ENCODE results near the gene PITRM1.
"Not testable (repeated sequence)": the region's sequence is repeated elsewhere in the genome, so short reads cannot be mapped to it uniquely, and the experiment has no call there.

PITRM1 gene

GRCh38 chr10:3198900-3199299, 26.3 kb upstream of the PITRM1 start:
- no peak for DNase-seq

- peak; percentile 3 for DNase-seq
Observed at GRCh38 chr10:3197348-3198003, 24.9 kb upstream of the PITRM1 start.

GRCh38 chr10:3196958-3197347, 24.4 kb upstream of the PITRM1 start:
- DNase-seq: no peak

- DNase-seq: no peak
Observed at GRCh38 chr10:3196482-3196881, 23.9 kb upstream of the PITRM1 start.

GRCh38 chr10:3195726-3196125, 23.1 kb upstream of the PITRM1 start:
- no peak for DNase-seq

- no peak for DNase-seq
Observed at GRCh38 chr10:3195286-3195685, 22.7 kb upstream of the PITRM1 start.

GRCh38 chr10:3194871-3195270, 22.3 kb upstream of the PITRM1 start:
- no peak for DNase-seq

GRCh38 chr10:3193751-3194150, 21.2 kb upstream of the PITRM1 start:
- no peak for DNase-seq

GRCh38 chr10:3192856-3193635, 20.5 kb upstream of the PITRM1 start:
- peak; percentile 45 for DNase-seq

- DNase-seq: no peak
Observed at GRCh38 chr10:3190817-3191216, 18.2 kb upstream of the PITRM1 start.

GRCh38 chr10:3187229-3187628, 14.6 kb upstream of the PITRM1 start:
- not testable (repeated sequence) for DNase-seq

GRCh38 chr10:3186368-3186767, 13.8 kb upstream of the PITRM1 start:
- no peak for DNase-seq

- DNase-seq: no peak
Observed at GRCh38 chr10:3185386-3185785, 12.8 kb upstream of the PITRM1 start.

GRCh38 chr10:3180355-3181025, 7.9 kb upstream of the PITRM1 start:
- no peak for DNase-seq

- no peak for DNase-seq
Observed at GRCh38 chr10:3179174-3179573, 6.6 kb upstream of the PITRM1 start.

GRCh38 chr10:3178042-3178441, 5.5 kb upstream of the PITRM1 start:
- DNase-seq: no peak

GRCh38 chr10:3173171-3173878, 743 bp upstream of the PITRM1 start:
- peak; percentile 96 for DNase-seq

GRCh38 chr10:3172081-3172445, 519 bp downstream of the PITRM1 start:
- no peak for DNase-seq

GRCh38 chr10:3171488-3171887, 1.1 kb downstream of the PITRM1 start:
- not testable (repeated sequence) for DNase-seq

- no peak for DNase-seq
Observed at GRCh38 chr10:3169673-3170072, 2.9 kb downstream of the PITRM1 start.

- no peak for DNase-seq
Observed at GRCh38 chr10:3169271-3169670, 3.3 kb downstream of the PITRM1 start.

- no peak for DNase-seq
Observed at GRCh38 chr10:3167611-3168330, 4.8 kb downstream of the PITRM1 start.

Measured in NCI-H1436 treated with DMSO at 0.1 percent for 48 hours (cell line).